Epidermal melanocyte (primary cell): ENCODE data around the gene OPN4.

Experiments
- DNase-seq: peaks from one replicate; pipeline ENCODE4 v3.0.0; 2011; ENCODE audit warnings: low spot score; ENCODE audit not compliant: insufficient read length

OPN4 gene

DNA sequence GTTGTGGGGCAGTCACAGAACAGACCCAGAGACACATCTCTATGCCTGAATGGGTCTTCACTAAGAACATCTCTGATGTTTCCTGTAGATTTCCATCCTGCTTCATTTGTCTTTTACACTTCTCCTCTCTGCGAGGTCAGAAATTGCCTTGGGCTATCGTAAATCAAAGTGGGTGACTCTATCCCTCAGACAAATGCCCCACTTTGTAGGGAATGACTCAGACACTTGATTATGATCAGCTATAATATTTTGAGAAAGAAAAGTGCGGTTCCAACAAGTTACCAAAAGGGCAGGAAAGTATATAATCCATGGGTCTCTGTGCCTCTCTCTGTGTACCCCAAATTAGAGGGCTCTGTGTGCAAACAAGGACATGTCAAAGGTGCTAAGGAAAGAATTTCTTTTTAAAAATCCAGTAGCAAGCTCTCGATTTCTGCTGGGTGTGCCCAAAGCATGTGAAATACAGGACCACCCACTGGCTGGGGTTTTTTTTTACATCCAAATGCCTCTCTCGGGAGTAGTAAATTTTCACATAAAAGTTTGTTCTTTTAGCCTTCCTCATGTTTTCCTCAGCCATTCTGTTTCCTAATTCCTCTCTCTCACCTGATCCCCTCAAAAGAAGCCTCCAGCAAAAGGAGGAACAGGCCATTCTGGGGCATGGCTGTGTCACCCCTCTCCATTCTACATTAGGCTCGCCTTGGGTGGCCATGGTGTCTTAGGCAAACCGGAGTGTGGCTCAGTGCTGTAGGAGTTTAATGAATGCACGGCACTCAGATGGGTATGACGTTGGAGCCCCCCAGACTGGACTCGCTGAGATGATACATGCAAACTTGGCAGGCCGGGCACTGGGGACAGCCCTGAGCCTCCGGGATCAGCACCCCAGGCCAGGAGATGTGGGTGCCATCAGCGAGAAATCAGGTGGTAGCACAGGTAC, 6.3 kb upstream of the OPN4 start:
- peak; percentile 61 for DNase-seq

DNA sequence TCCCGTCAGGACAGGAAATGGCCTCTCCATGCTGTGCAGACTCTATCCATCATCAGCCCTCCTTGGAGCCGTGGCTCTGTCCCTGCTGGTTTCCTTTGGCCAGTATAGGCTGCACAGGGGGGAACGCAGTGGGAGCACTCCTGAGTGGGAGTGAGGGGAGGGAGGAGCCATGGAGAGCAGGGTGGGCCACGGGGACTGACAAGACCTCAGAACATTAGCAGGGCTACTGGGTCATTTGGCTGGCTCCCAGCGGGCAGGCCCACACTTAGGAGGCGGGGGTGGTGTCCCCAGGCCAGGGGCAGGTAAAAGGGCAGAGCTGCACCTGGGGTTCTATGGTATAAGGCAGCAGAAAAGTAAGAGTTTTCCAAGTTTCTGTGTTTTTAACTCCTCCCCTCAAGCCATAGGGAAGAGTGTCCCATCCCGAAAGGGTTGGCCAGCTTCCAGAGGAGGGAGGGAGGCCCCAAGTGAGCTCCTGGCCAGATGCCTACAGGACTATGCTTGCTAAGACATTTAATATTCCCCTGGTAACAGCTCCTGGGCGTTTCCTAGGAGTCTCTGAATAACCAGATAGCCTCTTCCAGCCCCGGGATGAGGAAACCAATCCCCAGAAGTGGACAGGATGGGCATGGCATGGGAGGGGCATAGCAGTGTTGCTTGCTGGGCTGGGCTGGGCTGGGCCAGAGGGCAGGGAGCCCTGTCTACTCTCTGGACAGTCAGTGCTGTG, 5.5 kb upstream of the OPN4 start:
- DNase-seq: peak; percentile 60

DNA sequence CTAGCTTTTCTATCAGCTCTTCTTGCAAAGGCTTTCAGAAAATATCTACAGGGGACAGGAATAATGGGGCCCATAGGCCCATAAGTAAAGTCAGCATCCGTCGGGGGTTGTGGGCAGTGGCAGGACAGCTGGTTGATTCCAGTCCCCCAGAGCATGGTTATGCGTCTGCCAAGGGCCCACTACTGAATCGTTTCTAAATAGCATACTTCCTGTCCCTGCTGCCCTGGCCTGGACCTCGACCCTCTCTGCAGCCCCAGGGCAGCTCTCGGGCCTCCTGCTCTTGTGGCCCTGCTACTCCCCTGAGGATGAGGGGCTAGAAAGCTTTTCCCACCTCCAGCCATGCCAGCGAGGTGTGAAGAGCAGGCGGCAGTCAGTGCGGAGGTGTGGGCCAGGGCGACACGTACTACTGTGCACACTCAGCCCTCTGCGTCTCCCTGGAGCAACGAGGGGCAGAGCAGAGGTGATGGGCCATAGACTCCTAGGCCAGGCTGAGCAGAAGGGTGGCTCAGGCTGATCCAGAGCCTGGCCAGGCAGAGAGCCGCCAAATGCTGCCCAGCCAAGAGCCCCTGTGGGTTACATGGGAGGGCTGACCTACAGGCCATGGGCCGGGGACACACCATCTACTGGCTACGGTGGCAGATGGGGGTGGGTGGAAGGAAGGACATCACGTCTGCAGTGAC, 4.7 kb upstream of the OPN4 start:
- no peak for DNase-seq

DNA sequence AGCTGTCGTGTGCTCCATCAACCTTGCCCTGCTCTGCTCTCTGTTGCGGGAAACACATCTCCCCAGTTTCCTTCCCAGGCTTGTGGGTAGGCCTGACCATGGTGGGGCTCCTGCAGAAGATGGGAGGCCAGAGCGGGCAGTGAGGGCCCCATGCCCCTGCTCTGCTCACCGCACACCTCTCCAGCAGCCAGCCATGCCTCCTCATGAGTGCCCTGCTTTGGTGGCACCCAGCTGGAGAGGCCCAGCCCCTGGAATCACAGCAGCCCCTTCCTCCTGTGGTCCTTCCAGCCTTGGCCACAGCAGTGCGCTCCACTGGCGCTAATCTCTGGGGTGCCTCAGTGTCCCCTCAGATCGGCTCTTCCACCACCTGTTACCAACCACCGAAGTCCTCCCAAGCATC, 4.2 kb upstream of the OPN4 start:
- DNase-seq: no peak

DNA sequence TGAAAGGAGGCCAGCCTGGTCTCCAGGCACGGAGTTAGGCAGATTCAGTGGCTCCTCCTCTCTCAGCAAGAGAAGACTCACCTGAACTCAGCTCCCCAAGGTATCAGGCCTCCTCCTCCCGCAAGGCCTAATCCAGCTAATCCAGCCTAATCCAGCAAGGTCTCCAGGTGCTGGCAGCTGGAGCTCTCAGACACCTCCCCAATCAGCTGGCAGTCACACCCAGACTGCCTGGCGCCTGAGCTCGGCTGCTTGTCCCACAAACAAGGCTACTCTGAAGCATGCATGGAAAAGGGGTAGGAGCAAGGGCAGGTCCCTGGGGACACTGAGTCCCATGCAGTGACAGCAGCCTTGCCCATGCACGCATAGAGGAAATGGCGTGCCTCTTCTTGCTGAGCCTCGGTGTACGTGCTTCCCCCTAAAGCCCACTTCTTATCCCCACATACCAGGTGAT, 3.3 kb upstream of the OPN4 start:
- DNase-seq: no peak

DNA sequence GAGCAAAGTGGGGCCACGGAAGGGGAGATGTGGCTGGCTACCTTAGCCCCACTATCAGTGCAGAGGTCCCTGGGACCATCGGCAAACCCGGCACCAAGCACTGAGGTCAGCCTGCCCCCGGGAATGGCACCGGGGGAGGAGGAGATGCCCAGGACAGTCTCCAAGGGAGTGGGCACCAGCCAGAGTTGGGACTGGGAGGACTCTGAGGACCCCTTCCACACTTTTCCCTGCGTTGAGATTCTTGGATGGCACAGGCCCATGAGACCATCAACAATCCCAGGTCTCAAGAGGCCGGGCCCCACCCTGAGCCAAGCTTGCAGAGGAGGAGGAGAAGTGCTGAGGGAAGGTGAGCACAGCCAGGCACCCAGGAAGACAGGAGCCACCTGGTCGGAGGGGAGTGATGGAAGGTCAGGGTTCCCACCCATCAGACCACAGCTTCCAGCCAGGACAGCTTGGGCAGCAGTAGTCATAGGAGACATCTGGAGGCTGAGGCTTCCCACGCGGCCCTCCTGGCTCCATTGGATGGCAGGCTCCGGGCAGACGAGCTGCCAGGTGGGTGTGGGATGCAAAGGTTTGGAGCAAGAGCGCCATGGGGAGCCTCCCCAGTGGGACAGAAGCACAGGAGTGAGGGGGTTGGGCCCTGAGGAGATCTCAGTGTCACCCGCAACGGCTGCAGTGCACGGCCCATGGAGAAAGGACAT, 2.6 kb upstream of the OPN4 start:
- DNase-seq: no peak

DNA sequence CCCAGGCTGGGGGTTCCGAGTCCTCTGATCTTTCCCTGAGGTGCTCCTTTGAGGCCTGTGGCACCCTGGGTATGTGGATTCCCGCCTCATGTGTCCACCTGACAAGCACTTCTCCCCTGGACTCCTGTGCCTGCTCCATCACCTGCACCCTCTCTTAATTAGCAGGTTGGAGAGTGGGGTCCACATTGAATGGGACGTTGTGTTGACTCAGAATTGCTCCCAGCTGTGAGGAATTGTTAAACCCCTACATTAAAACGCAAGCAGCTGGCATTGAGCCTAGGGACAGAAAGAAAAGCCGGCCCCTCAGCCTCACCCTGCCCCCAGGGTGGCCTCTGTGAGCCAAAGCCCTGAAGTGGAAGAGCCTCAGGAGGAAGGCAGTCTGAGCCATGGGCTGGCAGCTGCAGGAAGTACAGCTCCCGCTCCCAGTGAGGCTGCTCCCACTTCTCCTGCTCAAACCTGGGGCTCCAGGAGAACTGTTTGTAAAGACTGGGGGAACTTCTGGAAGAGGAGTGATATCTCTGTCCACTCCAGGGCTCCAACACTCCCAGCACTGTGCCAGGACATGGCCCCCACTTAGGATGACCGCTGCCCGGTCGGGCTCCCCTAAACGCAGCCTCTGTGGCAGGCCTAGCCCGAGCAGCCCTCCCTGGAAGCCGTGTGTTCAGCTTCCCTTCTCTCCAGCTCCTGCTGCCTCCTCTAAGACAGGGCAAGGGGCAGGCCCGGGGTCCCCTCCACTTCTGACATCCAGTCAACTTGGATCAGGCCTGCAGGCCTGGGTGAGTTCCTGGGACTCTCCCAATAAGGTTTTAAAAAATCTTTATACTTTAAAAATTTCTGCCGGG, 1.8 kb upstream of the OPN4 start:
- no peak for DNase-seq

DNA sequence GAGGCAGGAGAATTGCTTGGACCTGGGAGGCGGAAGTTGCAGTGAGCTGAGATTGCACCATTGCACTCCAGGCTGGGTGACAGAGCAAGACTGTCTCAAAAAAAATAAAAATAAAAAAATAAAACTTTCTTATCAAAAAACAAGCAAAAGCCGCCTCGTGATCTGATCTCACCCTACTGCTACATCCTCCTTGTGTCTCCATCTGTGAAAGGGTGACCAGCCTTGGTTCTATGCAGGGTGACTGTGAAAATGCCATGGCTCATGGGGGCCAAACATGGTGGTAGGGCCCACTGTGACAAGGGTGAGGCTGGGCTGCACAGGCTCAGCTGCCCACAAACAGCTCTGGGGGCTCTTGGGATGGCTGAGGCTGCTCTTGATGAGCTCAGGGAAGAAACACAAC, 968 bp upstream of the OPN4 start:
- DNase-seq: no peak

DNA sequence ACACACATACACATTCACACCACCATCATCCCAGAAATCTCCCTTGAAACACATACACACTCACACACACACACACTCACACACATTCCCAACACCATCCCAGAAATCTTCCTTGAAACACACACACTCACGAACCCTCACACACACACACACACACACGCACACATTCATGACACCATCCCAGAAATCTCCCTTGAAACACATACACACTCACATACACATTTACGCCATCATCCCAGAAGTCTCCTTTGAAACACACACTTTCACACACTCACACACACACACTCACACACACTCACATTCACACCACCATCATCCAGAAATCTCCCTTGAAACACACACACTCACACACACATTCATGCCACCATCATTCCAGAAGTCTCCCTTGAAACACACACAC, 360 bp upstream of the OPN4 start:
- DNase-seq: no peak

DNA sequence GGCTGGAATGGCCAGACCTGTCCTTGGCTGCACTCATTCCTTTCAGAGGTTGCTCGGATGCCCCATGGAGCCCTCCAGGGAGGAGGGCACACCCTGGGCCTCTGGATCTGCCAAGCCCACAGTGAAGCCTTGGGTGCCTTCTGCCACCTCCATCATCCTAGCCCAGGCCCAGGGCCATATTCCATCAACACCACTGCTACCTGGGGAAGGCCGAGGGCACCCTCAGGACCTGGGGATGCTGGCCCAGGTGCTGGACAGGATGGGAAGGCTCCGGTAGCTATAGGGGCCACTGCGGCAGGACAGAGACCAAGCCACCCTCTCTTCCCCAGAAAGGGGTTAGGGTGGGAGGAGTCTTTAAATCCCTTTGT, 810 bp downstream of the OPN4 start:
- DNase-seq: no peak

DNA sequence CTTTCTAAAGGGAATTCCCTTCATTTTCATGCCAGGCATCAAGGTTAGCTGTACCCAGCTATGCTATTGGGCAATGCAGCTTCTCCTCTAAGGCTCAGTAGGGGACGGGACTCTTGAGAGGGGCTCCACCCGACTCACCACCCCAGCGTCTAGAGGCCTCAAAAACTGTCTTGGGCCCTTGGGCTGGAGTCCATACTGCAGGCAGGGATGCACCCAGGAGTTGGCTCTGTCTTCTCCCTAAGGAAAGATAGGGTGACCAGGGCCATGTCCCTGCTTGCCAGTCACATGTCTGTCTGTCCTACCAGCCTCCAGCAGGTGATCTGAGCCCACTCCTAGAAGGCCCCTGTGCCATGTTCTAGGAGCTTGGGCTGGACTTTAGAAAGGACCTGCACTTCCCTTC, 1.2 kb downstream of the OPN4 start:
- no peak for DNase-seq

DNA sequence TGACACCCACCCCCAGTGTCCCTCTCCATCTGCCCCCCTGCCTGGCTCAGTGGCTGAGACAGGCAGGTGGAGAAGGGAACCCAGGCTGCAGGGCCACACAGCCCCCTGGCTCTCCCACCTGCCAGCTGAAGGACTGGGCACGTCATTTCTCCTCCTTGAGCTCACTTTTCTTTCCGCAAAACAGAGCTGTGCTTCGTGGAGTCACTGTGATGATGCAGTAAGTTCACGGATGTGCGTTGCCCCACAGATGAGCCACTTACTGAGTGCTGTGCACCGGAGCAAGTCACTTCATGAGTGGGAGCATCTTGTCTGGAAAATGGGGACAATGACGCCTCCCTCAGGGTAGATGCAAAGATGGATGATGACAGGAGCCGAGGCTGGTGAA, 2.7 kb downstream of the OPN4 start:
- DNase-seq: no peak

DNA sequence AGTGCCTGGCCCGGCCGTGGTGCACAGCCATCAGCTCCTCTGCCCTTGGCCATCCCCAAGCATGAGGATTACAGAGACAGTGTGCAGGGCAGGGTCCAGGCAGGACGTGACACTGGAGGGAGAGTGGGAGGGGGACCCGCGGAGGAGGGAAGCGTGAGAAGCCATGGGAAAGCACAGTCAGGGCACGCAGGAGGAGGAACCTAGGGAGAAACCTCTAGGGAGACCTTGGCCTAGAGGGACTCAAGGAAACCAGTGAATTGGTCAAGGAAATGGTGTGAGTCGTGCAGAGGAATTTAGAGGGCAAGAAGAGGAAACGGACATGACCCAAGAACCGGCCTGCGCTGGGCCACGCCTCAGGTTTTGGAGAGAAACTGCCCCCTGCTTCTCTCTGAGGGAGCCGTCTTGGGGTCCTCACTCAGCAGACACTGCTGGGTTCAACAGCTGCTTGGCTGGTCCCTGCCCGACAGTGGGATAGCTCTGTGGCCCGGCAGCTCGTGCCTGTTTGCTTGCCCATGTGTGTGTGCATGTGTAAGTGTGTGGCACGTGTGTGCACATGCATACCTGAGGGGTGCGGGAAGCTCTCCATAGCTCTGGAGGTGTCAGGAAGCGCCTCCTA, 3.2 kb downstream of the OPN4 start:
- DNase-seq: no peak

DNA sequence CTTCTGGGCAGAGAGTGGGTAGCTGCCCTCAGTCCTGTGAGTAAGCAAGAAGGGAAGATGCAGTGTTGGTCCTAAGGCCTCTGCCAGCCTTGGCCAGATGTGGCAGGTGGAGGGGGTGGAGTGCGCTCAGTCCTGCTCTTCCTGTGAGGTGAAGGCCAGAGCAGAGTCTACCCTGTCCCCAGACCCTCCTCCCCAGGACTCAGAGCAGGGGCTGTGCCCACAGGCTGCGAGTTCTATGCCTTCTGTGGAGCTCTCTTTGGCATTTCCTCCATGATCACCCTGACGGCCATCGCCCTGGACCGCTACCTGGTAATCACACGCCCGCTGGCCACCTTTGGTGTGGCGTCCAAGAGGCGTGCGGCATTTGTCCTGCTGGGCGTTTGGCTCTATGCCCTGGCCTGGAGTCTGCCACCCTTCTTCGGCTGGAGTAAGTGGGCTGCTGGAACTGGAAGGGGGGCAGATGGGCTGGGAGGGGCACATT, 4.0 kb downstream of the OPN4 start:
- DNase-seq: no peak

DNA sequence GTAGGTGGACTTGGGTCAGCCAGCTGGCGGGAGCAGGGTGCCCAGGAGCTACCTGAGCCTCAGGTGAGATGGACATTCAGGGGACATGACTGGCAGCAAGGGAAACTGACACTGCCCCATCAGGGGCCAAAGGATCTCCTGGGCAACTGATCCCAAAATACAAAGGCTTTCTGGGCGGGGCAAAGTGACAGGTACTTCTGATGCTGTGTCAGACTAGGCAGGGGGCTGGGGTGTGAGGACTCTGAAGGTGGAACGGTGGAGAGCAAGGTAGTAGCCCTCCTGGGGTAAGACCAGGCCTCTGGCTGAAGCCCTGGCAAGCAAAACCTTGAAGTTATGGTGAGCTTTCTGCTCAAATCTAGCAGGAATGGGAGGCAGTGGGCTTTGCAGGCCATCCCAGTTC, 4.4 kb downstream of the OPN4 start:
- DNase-seq: no peak

DNA sequence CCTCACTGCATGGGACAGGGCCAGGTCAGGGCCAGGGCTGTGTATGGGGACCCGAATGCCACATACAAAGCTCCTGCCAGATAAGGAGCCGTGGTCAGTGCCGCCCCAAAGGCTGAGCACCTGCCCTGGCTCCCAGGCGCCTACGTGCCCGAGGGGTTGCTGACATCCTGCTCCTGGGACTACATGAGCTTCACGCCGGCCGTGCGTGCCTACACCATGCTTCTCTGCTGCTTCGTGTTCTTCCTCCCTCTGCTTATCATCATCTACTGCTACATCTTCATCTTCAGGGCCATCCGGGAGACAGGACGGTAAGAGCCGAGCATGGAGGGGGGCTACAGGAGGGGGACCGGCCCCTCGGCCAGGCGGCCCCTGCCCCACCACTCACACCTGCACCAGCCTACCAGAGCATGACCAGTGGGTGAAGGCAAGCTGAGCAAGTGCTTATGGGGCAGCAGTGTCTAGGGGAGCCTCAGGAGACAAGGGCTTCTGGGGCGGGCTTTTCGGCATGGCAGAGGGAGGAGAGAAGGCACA, 4.9 kb downstream of the OPN4 start:
- DNase-seq: no peak

DNA sequence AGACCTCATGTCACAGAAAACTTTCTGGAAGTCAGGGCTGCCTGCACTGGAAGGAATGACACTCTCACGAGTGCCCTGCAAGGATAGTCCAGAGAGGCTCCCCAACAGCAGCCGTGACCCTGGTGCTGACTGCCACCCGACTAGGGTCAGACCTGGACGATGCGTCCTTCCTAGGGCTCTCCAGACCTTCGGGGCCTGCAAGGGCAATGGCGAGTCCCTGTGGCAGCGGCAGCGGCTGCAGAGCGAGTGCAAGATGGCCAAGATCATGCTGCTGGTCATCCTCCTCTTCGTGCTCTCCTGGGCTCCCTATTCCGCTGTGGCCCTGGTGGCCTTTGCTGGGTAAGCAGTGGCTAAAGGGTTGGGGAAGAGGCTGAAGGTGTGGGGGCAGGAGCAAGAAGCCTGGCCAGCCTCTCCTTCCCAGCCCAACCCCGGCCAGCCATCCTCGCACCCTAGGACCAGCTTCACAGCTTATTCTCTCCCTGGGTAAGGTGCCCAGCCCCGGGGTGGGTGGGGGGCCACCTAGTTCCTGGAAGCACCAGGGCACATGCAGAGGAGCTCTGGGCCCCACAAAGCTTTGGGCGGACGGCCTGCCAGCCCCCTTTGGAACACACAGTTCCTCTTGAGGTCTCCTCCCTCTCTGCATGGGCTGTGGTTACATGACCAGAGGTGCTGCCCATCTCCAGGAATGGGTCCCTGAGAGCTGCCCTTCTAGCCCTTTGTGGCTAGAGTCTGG, 5.5 kb downstream of the OPN4 start:
- DNase-seq: no peak

DNA sequence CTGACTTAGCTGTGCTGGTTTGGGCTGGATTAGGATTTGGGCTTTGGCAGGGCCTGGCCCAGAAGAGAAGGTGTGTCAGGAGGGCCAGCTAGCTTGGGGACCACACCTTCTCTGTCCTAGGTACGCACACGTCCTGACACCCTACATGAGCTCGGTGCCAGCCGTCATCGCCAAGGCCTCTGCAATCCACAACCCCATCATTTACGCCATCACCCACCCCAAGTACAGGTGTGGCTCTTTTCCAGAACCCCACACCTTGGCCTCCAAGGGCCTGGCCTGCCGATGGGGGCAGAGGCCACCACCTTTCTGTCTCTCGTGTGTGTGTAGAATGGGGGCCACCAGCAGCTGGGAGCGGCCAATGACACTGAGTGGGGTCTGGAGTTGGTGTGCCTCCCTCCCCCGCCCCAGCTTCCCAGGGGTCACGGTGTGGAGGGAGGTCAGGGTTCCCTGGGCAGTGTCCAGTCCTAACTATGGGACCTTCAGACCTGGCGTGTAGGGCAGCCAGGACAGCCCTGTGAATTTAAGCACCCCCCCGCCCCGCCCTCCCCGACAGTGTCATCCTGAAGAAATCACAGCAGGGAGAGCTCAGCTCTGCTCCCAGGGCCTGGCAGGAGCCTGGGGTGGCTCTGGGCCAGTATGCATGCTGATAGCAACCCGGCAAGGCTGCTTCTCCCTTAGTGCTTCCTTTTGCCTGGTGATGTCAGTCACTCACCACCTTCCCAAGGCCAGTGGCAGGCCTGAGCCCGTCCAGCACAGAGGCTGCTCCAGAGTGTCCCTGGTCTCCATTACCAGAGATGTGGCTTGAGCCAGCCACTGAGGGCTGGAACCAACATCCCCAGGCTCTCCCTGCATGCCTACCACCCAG, 7.0 kb downstream of the OPN4 start:
- no peak for DNase-seq
